HG03575 (cell line): ENCODE data around the gene PIANP.
A peak's percentile ranks its signal among the peaks of the same experiment; 100 is the strongest.
"Not testable (repeated sequence)": the region's sequence is repeated elsewhere in the genome, so short reads cannot be mapped to it uniquely, and the experiment has no call there.

Experiments
- ATAC-seq: cut with Tn5 transposase; IDR thresholded peaks from one replicate; pipeline ENCODE4 v1.9.1; 2021; ENCODE audit not compliant: unreplicated experiment, insufficient number of reproducible peaks, low FRiP score; ENCODE audit errors: extremely low read depth

The PIANP gene

GRCh38 chr12:6700646-6701051 is at the start of gene PIANP:
PIANP (minus strand) TSS chr12:6700815; CDS start chr12:6698061, 2,754 bp downstream.
- no peak for ATAC-seq

- ATAC-seq = no peak
Measured at GRCh38 chr12:6748761-6749160, 48.1 kb upstream of the PIANP start.

GRCh38 chr12:6747216-6747615 is 46.6 kb upstream of the PIANP start:
- ATAC-seq = no peak

GRCh38 chr12:6745741-6746525 is 45.3 kb upstream of the PIANP start:
- no peak for ATAC-seq

- not testable (repeated sequence) for ATAC-seq
Measured at GRCh38 chr12:6743300-6743699, 42.7 kb upstream of the PIANP start.

- ATAC-seq = no peak
Measured at GRCh38 chr12:6742834-6743233, 42.2 kb upstream of the PIANP start.

- ATAC-seq = not testable (repeated sequence)
Measured at GRCh38 chr12:6742080-6742479, 41.5 kb upstream of the PIANP start.

- ATAC-seq = no peak
Measured at GRCh38 chr12:6736754-6737153, 36.1 kb upstream of the PIANP start.

GRCh38 chr12:6735448-6736191 is 35.0 kb upstream of the PIANP start:
- ATAC-seq = no peak

GRCh38 chr12:6734506-6735387 is 34.1 kb upstream of the PIANP start:
- ATAC-seq = no peak

- ATAC-seq = no peak
Measured at GRCh38 chr12:6730169-6730568, 29.6 kb upstream of the PIANP start.

- ATAC-seq = no peak
Measured at GRCh38 chr12:6729186-6729585, 28.6 kb upstream of the PIANP start.

- no peak for ATAC-seq
Measured at GRCh38 chr12:6725350-6725749, 24.7 kb upstream of the PIANP start.

- ATAC-seq = no peak
Measured at GRCh38 chr12:6724409-6724797, 23.8 kb upstream of the PIANP start.

- ATAC-seq = peak; percentile 40
Measured at GRCh38 chr12:6723607-6724408, 23.2 kb upstream of the PIANP start, which contains the start of gene COPS7A. COPS7A (plus strand) TSS chr12:6724046; CDS start chr12:6724657, 611 bp downstream.

GRCh38 chr12:6722863-6723262 is 22.2 kb upstream of the PIANP start:
- no peak for ATAC-seq

- ATAC-seq = no peak
Measured at GRCh38 chr12:6716874-6717437, 16.3 kb upstream of the PIANP start.
